ENCODE data around the gene PNPLA7. TPM values are rescaled to one million over a fixed set of nuclear protein-coding genes. Genes with fewer than 3 reads are reported as not detected.
A peak's percentile ranks its signal among the peaks of the same experiment; 100 is the strongest.

PNPLA7 gene
- total and polyA plus RNA-seq, 2 of the 13 experiments (the other 11 are each of a cell fraction or from before 2014, with no cell fraction given), result 0.42 to 1.5 TPM

- TF ChIP-seq ZBTB44 (CRISPR knock-in tag; IDR thresholded peaks at IDR 0.05) (no peak), SP5 (CRISPR knock-in tag; IDR thresholded peaks at IDR 0.05; ENCODE audit: borderline replicate concordance, low read depth) (no peak), ZNF709 (CRISPR knock-in tag; IDR thresholded peaks at IDR 0.05) (peak; percentile 38; the same call in 1 of the 2 replicates), SPEN (CRISPR knock-in tag; IDR thresholded peaks at IDR 0.05; ENCODE audit: low read depth) (0 out of 2 replicates have a peak, but pooled peaks have one; percentile 16), POGZ (CRISPR knock-in tag; IDR thresholded peaks at IDR 0.05) (0 out of 2 replicates have a peak, but pooled peaks have one; percentile 32), DNMT3B (CRISPR knock-in tag; conservative IDR thresholded peaks at IDR 0.05) (no peak), FLYWCH1 (CRISPR knock-in tag; IDR thresholded peaks at IDR 0.05) (no peak), MAX (IDR thresholded peaks at IDR 0.05) (peak; percentile 24), ZNF615 (CRISPR knock-in tag; IDR thresholded peaks at IDR 0.05; ENCODE audit: borderline replicate concordance) (no peak), ZNF446 (CRISPR knock-in tag; IDR thresholded peaks at IDR 0.05) (no peak), ZNF383 (CRISPR knock-in tag; IDR thresholded peaks at IDR 0.05; ENCODE audit: borderline replicate concordance) (no peak), THAP7 (CRISPR knock-in tag; IDR thresholded peaks at IDR 0.05) (peak; percentile 24; the same call in 1 of the 2 replicates), TBX2 (CRISPR knock-in tag; IDR thresholded peaks at IDR 0.05; ENCODE audit: borderline replicate concordance) (peak; percentile 10; the same call in 1 of the 2 replicates), RFX5 (IDR thresholded peaks at IDR 0.05; ENCODE audit: low read depth, low read length) (no peak), ZBTB4 (CRISPR knock-in tag; IDR thresholded peaks at IDR 0.05; ENCODE audit: borderline replicate concordance) (no peak), TFAP4 (IDR thresholded peaks at IDR 0.05; ENCODE audit: borderline replicate concordance, low read depth) (peak; percentile 39; the same call in 1 of the 2 replicates), GATAD2A (CRISPR knock-in tag; IDR thresholded peaks at IDR 0.05) (no peak), SRY (CRISPR knock-in tag; IDR thresholded peaks at IDR 0.05) (no peak), MXD1 (CRISPR knock-in tag; IDR thresholded peaks at IDR 0.05) (peak; percentile 55; the same call in 1 of the 2 replicates), MTERF4 (CRISPR knock-in tag; IDR thresholded peaks at IDR 0.05) (0 out of 2 replicates have a peak, but pooled peaks have one; percentile 32), HNRNPL (IDR thresholded peaks at IDR 0.05; ENCODE audit: low read depth, low read length) (0 out of 2 replicates have a peak, but pooled peaks have one; percentile 39)
These were observed 71.0 kb downstream of the PNPLA7 start (continued) for GRCh38 chr9:137478962-137479861.

Measured in HepG2 (cell line).